Measurements from ENCODE around the gene NUBP2.

NUBP2 gene, protein sequence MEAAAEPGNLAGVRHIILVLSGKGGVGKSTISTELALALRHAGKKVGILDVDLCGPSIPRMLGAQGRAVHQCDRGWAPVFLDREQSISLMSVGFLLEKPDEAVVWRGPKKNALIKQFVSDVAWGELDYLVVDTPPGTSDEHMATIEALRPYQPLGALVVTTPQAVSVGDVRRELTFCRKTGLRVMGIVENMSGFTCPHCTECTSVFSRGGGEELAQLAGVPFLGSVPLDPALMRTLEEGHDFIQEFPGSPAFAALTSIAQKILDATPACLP

DNA sequence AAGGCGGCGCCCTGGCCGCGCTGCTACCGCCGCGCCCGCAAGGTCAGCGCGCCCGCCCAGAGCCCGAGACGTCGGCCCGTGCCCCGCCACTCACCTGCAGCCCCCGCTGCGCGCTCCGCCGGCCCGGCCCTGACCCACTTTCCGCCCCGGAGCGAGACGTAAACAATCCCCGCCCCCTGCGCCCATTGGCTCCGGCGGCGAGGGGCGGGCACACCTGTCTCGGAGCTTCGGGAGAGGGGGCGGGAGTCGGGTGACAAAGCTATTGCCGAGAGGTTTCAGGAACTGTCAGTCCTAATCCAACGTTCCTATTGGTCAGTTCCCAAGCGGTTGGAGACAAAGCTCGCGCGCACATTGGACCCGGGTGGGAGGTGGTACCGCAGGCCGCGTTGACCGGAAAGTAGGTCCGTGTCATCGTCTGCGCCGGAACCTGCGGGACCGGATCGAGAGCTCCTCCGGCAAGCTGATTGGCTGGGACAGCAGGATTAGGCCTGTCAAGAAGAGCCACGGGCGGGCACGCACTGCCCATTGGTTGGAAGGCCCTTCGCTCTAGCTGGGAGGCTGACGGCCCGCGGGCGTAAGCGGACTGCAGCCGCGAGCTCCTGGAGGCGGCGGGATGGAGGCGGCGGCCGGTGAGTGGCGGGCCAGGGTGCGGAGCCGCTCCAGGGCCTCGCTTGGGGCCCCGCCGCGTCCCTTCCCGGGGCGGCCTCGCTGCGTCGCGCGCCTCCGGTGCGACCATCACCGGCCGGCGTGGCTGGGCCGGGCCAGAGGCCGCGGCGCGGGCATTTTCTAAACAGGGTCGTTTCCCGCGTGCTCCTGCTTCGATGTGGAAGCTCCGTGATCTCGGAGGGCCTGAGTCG is at the start of gene NUBP2, which contains the start of gene SPSB3:
NUBP2 (plus strand) TSS at position 553 of the 857 bp plus-strand sequence; CDS start at position 614, 61 bp downstream.
SPSB3 (minus strand) TSS at position 164 of the 857 bp plus-strand sequence. CDS start 1,088 bp downstream, outside the sequence.
- peak; percentile 99 for FAIRE-seq

DNA sequence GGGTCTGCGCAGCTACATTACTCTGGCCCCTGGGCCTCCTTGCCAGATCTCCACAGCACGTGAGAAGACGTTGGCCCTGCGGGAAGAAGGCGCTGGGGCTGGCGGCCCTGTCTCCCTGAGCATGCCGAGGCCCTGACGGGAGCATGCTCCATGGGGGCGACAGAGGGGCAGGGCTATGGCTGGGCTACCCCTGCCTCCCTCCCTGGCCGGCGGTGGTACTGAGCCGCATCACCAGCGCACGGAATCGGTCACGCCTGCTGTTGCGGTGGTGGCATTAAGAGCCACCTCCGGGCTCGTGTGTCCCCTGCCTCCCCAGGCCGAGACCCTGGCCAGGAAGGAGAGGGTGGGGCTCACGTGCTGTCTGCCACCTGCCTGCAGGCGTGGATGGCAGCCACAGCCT is 48.6 kb upstream of the NUBP2 start:
- no peak for FAIRE-seq

DNA sequence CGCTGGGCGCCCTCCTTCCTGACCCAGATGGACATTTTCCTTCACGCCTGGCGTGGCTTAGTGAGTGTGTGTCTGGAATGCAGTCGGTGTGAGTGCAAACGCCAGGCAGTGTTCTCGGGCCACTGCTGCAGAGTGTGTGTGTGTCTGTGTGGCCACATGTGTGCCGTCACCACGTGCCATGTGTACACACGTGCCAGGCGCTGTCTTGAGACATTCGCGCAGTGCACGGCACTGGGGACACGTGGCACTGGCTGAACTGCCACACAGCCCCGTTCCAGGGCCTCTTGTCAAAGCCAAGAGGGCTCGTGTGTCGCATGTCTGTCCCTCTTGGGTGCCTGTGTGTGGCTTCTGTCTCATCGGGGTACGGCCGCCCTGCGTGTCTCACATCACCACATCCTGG is 47.9 kb upstream of the NUBP2 start:
- FAIRE-seq: no peak

DNA sequence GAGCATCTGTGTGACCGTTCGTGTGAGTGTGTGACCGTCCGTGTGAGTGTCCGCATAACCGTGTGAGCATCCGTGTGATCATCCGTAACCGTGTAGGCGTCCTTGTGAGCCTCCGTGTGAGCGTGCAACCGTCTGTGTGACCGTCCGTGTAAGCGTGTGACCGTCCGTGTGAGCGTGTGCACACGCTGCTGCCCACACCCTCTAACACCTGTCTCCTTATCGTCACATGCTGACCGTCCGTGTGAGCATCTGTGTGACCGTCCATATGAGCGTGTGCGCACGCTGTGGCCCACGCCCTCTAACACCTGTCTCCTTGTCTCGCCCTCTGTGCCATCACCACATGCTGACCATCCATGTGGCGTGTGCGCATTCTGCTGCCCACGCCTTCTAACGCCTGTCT is 42.5 kb upstream of the NUBP2 start:
- FAIRE-seq: no peak

DNA sequence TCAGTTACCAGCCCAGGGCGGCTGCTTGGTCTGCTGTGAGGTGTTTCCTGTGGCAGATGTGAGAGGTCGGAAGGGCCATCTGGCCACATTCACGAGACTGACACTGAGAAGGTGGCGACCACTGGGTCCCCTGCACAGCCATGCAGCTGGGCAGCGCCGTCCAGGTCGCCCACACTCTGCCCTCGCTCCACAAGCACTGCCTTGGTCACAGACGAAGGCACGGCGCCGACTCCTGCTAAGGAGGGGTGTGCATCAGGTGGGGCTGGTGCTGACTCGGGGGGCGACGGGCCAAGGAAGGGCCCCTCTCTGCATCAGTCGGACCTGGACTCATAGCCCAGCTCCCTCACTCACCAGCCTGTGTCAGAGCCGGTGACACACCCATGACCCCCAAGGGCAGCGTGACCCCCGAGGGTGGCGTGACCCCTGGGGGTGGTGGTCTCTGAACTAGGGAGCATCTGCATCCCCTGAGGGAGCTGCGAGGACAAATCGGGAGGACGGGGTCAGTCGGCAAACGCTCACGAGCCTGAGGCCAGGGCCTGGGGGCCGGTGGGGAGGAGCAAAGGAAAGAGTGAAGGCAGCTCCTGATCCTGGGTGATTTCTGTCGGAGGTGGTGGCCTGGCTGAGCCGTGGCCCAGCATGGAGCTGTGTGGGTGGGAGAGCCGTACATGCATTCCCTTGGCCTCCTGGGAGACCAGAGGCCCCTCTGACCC is 41.8 kb upstream of the NUBP2 start:
- no peak for FAIRE-seq

DNA sequence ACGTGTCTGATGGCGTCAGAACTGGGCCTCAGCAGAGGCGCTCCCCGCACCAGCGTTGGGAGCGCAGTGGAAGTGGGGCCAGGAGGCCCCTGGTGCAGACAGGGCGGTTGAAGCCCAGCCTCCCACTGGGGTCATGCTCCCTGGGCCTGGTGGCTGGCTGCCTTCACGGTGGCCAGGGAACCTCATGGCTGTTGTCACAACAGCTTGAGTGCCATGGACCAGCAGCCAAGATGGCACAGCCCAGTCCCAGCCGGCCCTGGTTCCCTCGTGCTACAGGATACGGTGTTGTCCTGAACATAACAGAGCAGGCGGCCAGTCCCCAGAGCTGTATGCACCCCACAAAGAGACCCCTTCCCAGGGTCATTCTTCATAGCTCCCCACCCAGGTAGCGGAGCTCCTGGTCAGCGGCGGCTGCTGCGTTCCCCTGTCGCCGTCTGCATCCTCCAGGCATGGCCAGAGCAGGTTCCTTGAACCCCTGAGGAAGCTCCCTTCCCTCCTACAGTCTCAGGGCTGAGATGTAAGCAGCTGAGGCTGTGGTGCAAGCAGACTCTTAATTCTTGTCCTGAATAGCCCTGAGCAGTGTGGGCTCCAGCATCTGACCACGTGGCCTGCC is 41.1 kb upstream of the NUBP2 start:
- FAIRE-seq: no peak

DNA sequence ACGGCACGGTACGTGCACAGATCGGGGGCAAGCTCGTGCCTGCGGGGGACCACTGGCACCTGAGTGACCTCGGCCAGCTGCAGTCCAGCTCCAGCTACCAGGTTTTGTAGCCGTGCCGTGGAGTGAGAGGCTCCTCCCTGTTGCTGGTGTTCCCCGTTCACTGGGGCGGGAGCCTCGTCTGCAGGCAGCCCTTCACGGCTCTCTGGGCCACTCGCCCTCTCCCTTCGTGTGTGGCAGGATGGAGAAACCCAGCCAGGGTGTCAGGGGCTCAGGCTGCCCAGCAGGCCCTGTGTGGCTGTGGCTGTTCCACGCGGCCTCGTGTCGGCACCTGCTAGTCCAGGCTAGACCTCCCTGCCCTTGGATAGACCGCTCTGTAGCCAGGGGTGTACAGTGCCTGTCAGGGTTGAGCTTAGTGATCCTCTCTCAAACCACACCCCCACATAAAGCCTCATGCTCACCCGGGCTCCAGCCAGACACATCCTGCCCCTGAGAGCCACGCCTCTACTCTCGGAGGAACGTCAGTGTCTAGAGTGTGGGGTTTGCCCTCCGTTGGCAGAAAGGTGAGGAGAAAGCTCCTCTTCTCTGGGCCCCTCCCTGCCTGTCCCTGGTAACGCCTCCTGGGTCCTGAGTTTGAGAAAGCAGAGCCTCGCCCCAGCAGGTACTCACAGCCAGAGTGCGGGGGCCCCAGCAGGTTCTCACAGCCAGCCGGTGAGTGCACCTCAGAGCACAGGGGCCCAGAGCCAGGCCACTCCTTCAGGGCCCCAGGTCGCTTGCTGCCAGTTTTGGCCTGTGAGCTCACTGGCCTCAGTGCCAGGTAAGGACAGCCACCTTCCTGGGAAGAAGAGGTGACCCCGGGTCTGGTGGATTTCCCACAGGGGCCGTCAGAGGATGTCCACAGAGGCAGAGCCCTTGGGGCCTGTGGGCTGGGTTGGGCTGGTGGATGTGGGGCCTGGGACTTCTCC is 39.1 kb upstream of the NUBP2 start:
- no peak for FAIRE-seq

DNA sequence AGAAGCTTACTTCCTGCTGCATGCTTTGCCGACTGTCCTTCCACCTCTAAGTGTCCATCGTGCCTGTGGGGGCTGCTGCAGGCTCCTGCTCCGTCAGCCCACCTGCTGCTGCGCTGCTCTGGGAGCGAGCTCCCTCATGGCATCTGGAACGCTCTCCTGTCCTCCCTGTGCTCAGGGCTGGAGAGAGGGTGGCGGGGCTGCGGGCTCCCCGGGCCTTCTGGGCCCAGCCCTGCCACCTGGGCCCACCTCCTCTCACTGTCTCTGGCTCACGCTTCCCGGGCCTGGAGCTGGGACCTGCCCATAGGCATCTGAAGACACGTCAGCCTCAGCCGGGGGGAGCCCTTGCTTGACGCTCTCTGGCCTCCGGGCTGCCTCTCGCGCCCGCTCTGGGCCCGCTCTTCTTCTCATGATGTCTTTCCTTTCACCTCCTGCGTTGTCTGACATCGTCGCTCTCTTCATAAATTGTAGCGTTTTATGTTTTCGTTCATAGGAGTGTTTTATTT is 38.4 kb upstream of the NUBP2 start:
- FAIRE-seq: no peak

DNA sequence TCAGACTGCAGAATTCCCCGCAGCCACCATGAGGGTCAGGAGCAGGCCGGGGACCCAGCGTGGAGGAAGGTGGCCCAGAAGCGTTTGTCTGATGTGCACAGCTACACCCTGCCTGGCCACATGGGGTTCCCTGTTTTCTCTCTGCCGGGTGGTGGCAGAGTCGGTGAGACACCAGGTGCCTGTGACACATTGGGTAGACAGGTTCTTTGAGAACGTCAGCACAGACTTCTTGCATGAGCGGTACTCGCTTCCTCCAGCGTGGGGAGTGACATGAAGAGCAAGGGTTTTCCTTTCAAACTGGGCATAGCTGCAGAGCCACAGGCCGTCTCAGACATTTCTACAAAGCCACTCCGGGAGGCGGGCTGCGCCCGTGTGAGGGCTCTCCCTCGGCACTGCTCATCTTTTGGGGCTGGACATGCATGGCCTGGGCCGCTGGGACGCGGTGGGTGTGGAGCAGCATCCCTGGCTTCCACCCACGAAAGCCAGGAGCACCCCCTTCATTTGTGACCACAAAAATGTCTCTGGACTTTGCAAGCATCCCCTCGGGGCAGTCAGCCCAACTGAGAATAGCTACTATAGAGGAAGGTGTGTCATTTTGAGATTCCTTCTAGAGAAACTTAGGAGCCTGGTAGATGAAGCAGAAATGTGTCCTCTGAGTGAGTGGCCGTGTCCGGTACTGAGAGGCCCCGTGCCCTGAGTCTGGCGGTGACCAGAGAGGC is 37.4 kb upstream of the NUBP2 start:
- FAIRE-seq: no peak

DNA sequence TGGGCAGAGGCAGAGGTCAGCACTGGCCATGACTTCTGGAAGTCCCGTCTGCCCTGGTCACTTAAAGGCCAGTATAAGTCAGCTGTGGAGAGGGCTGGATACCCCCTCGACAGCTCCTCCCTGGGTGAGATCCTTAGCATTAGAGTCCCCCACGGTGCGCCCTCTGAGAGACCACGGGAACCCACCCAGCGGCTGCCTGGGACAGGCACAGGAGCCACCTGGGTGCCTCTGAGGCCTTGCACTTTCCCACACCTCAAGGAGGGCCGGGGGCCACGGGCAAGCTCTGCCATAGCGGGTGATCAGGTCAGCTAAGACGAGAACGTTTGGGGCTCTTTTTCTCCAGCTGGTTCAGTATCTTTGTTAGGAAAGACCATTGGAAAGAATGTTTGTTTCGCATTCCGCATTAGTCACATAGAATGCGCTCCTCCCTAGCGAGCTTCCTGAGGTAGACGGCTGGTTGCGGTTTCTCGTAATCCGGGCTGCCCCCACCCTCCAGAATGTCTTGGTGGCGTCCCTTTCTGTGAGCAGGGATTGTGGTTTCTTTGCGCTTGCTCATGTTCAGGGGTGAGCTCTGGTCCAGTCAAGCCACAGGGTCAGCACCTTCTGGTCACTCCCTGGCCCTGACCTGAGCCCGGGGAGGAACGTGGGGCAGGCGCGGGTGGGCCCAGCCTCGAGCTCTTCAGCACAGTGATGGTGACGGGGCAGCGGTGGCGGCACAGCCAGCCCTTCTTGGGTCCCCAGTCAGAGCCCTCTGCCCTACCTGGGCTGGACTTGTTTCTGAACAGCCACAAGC is 36.7 kb upstream of the NUBP2 start:
- no peak for FAIRE-seq

DNA sequence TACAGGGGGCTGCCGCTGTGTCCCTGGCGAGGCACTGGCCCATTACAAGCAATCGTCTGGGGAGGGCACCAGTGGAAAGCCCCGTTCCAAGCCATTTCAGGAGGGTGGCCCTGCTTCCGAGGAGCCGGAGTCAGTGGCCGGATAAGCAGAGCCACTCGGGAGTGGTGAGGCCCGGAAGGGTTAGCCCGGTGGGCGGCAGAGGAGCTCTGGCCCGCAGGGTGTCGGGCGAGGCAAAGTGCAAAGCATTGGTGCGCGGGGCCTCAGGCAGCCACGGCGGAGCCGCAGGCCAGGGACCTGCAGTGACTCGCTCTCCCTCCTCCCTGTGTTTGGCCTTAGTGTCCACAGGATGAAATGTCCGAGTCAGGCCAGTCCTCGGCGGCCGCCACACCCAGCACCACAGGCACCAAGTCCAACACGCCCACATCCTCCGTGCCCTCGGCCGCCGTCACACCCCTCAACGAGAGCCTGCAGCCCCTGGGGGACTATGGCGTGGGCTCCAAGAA is 36.0 kb upstream of the NUBP2 start:
- FAIRE-seq: no peak

DNA sequence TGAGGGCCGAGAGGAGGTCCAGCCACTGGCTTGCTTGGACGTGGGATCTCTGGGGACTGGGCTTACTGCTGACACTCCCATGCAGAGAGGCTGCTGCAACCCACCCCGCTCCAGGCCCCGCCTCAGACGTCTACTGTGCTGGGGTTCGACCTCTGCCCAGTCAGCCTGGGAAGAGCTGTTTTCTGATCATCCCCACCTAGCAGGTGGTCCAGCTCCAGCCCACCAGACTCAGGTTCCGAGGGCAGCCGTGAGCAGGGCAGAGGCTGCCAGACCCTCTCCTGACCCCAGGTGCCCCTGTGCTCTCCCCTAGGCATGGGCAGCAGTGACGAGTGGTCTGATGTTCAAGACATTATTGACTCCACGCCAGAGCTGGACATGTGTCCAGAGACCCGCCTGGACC is 34.8 kb upstream of the NUBP2 start:
- FAIRE-seq: no peak

DNA sequence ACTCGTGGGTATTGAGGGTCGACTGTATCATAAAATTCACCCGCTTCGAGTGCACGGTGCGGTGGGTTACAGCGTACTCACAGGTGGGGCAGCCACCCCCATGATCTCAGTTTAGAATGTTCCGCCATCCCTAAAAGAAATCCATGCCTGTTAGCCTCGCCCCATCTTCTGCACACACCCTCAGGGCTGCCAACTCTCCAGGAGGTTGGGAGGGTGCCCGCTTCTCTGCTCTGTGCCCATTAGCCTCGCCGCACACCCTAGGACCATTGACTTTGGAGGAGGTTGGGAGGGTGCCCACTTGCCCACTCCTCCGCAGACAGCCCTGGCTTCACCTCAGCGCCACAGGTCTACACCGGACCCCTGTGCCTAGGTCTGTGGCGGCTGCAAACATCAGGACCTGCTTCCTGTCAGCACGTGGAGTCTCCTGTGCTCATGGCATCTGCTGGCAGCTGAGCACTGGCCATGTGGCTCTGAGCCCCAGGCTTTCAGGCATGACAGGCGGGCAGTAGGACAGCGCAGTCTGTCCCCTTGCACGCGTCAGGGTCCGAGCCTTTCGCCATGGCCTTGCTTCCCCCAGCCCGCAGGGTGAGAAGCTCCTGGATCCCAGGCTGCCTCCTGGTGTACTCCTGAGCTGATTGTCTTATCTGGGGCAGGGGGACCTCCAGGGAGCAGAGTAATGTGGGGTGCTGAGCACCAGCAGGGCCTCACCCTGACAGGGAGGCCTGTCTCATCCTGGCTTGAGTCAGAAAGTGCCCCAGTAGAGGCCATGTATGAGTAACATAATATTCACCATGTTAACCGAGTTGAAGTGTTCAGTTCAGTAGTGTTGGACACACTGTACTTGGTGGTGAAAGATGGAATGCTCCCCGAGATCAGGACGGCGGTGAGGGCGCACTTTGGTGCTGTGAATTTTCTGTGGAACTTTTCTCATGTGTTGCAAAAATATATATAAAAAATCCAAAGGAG is 33.3 kb upstream of the NUBP2 start:
- no peak for FAIRE-seq

DNA sequence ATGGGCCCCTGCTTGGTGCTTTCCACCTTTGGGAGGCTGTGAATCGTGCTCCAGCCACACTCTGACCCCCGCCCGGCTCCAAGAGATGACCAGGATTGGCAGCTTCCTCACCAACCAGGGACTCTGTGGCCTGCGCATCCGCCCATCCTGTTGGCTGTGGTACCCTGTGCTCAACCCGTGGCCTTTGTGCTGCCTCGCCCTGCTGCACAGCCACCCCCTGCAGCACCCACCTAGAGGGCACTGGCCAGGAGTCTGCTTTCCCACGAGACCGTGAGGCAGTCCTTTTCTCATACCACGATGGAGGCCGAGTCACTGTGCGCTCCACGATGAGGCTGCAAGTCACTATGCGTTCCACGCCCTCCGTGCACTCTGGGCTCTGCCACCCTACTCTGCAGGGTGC is 30.8 kb upstream of the NUBP2 start:
- FAIRE-seq: no peak

DNA sequence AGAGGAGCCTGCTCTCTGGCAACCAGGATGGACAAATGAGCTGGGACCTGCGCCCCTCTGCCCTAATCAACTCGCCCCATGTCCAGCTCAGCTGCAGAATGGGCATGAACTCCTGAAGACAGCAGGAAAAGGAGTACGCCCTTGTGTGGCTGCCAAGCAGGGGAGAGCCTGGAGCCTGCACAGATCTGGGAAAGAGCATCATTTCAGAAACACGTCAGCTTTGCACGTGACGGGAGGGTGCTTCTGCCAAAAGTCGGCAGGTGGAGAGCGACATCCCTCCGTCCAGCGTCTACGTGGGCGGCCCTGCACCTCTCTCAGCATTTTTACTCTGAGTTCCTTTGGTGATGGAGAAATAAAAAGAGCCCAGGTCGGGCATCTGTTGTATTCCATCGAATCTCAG is 29.9 kb upstream of the NUBP2 start:
- FAIRE-seq: no peak

DNA sequence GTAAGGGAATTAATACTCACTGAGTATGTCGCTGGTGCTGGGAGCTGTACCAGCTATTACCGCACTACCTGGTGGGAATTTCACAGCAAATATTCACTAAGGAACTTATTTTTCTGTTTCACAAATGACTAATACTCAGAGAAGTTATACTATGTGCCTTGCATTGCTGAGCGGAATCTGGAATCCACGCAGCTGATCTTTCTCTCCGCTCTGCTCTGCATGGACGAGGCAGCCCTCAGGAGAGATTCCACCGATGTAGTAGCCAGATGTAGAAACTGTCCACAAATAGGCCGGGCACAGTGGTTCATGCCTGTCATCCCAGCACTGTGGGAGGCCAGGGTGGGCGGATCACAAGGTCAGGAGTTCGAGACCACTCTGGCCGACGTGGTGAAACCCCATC is 28.6 kb upstream of the NUBP2 start:
- FAIRE-seq: no peak

DNA sequence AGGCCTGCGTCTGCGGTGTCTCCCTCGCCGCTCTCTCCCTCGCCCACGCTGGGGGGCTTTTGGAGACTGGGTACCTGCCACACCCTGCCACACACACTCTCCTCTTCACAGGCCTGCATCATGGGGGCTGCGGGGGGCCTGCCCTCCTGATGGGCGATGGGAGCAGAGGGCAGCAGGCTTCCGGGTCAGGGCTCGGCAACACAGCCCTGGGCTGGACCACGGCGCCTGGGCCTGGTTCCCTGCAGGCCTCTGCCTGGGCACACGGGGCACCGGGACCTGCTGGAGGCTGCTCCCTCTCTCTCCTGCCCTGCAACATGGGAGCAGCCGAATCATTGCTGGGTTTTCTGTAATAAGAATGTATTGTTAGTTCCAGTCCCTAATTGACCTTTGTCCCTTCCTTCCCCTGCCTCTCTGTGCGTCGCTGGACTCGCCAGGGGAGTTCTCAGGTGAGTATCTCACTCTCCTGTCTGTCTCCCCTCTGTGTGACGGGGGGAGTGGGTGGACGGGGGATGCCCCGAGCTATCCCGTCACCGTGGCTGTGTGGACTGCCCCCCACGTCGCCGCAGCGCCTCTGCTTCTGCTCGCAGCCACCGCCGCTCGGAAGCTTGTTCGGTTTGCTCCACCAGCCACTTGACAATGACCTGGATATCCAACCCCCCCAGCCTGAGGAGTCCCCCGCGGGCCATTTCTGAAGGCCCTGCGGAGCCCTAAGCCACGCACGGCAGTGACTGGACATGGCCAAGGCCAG is 24.9 kb upstream of the NUBP2 start:
- no peak for FAIRE-seq

DNA sequence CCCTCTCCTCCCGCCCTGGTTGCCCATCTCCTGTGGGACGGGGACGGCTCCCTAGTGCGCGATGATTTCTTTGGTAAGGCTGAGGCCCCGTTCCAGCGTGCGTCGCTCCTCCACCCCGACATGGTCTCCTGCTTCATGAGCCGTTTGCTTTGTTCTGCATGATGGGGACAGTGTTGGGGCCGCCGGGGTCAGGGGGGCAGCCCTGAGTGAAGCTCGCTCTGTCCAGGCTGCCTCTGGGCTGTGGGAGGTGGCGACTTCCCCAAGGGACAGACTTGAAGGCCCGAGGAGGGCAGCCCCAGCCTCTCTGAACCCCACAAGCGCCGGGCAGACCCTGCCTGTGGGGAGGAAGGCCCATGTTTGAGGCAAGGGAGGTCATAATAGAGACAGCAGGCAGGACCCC is 23.8 kb upstream of the NUBP2 start:
- no peak for FAIRE-seq
